GM19043 (cell line): ENCODE data around the gene KASH5.
A peak's percentile ranks its signal among the peaks of the same experiment; 100 is the strongest.
"Not testable (repeated sequence)": the region's sequence is repeated elsewhere in the genome, so short reads cannot be mapped to it uniquely, and the experiment has no call there.

ENCODE experiments used
- ATAC-seq: cut with Tn5 transposase; IDR thresholded peaks from one replicate; pipeline ENCODE4 v1.9.1; 2021; ENCODE audit warnings: low read depth; ENCODE audit not compliant: unreplicated experiment

KASH5 gene

GRCh38 chr19:49435670-49436069 lies 47.6 kb downstream of the KASH5 start:
- ATAC-seq = no peak

DNA sequence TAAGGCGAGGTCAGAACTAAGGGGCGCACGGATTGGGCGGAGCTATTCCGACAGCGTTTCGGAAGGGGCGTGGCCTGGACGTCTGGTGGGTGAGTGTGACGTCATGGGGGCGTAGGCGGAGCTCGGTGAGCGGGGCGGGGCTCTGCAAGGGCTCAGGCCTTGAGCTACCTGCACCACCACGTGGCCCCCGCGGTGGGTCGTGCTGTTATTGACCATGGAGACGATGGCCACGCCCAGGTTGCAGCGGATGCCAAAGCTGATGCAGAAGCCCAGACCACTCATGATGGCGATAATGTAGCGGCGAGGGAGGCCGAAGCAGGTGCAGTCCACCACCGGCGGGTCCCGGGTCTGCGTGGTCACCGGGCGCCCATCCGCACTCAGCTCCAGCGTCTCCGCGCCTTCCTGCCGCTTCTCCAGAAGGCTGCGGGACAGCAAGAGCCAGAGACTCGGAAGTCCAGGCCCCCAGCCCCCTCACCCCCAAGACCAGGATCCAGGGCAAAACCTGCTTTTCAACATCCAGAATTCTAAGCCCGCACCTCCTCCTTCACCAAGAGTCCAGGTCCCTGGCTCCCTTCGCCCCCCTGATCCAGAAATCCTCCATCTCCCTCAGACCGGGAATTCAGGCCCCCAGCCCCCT lies 48.5 kb downstream of the KASH5 start:
- no peak for ATAC-seq

- ATAC-seq = no peak
These were observed 49.2 kb downstream of the KASH5 start for GRCh38 chr19:49437231-49437630.

DNA sequence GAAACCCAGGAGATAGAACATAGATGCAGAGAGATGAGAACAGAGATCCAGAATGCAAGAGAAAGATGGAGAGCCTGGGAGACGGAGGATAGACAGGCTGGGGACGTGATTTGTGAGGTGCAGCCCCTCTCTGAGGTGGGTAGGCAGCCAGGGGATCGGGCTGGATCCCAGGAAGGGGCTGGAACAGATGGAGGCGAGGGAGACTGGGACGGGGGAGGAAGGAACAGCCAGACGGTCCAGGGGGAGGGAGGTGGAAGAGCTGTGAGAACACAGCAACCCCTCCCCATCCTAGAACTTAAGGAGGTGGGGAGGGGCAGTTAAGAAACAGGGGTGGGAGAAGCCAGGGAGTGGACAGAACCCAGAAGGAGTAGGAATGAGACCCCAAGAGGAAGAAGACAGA lies 50.2 kb downstream of the KASH5 start:
- no peak for ATAC-seq

- no peak for ATAC-seq
These were observed 51.8 kb downstream of the KASH5 start for GRCh38 chr19:49439836-49440235.

GRCh38 chr19:49440439-49441209 lies 52.6 kb downstream of the KASH5 start:
- ATAC-seq = no peak

DNA sequence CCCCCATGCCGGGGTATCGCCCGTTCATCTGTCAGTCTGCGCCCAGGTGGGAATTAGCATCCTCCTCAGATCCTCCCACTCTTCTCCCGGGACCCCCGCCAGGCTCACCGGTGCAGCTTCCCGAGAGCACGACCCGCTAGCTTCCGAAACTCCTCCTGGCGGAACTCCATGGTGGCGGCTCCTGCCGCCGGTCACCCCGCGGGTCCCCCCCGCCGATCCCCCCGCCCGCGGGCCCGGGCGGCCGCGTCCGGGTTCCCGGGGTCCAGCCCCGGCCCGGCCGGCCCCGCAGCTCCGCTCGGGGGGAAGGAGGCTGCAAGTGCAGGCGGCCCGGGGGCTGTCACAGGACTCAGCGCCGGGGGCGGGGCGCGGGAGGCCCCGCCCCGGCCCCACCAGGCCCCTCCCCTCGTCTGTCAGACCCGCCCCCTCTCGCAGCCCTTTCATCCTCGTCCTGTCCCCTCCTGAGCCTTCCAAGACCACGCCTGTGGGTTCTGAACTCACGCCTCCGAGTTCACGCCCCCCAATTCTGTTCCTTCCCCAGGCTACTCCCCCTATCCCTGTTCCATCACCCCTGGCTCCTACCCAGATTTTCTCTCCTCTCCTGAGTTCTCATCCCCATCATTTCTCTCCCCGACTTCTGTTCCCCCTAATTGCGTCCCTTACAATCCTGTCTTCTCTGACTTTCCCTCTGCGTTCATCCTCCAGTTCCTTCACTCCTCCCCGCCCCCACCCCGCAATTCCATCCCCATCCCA lies 53.3 kb downstream of the KASH5 start, which contains the start of gene SLC17A7:
Gene SLC17A7 (minus strand): TSS at position 318 of the 750 bp plus-strand sequence. CDS start 148 bp downstream, at position 170.
- no peak for ATAC-seq

GRCh38 chr19:49441960-49442350 lies 53.9 kb downstream of the KASH5 start:
- ATAC-seq = no peak

- no peak for ATAC-seq
These were observed 54.3 kb downstream of the KASH5 start for GRCh38 chr19:49442354-49442753.

DNA sequence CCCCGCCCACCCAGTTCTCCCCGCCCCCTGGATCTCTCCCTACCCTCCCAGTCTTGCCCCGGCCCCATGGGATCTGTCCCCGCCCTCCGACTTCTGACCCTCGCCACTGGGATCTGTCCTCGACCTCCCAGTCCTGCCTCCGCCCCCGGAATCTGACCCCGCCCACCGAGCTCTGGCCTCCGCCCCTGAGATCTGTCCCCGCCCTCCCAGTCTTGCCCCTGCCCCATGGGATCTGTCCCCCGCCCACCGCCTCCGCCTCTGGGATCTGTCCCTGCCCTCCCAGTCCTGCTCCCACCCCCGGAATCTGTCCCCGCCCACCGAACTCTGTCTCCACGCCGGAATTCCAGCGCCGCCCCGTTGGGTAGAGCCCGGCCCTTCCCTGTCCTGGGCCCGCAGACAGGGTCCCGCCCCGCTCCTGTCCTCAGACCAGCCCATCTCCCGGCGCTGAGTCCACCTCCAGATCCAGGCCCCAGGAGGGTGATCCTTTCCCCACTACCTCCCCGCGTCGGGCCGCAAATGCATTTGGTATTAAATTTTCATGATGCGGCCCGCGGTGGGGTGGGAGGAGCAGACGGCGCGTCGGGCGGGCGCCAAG lies 54.8 kb downstream of the KASH5 start:
- no peak for ATAC-seq

- peak; percentile 73 for ATAC-seq
These were observed 55.5 kb downstream of the KASH5 start for GRCh38 chr19:49443366-49444099.

DNA sequence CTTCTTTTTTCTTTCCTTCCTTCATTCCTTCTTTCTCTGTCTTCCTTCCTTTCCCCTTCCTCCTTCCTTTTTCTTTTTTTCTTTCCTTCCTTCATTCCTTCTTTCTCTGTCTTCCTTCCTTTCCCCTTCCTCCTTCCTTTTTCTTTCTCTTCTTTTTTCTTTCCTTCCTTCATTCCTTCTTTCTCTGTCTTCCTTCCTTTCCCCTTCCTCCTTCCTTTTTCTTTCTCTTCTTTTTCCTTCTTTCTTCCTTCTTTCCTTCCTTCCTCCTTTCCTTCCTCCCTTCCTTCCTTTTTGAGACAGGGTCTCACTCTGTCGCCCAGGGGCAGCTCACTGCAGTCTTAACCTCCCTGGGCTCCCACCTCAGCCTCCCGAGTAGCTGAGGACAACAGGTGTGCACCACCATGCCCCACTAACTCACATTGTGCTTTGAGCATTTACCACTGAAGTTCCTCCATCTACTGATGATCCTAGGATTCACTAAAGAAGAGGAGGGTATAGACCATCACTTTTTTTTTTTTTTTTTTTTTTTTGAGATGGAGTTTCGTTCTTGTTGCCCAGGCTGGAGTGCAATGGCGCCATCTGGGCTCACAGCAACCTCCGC lies 56.2 kb downstream of the KASH5 start:
- not testable (repeated sequence) for ATAC-seq

DNA sequence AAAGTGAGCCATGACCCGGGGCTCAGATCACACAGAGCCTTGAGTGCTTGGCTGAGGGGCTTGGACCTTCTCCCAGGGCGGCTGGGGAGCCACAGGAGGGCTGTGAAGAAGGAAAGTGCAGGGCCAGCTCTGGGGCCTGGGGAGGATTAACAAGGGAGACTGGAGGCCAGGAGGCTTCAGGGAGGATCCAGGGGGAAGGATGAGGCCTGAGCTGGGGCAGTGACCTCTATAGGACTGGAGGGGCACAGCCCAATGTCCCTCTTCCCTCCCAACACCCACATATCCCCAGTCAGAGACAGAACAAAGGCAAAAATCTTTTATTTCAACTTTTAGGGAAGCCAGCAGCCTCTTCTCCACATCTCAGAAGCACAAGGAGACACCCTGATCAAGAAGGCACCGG lies 57.9 kb downstream of the KASH5 start:
- no peak for ATAC-seq

GRCh38 chr19:49447485-49448431 lies 59.7 kb downstream of the KASH5 start:
- ATAC-seq = no peak

- ATAC-seq = no peak
These were observed 60.4 kb downstream of the KASH5 start for GRCh38 chr19:49448432-49448786.

- ATAC-seq = no peak
These were observed 62.4 kb downstream of the KASH5 start for GRCh38 chr19:49450405-49450804.

DNA sequence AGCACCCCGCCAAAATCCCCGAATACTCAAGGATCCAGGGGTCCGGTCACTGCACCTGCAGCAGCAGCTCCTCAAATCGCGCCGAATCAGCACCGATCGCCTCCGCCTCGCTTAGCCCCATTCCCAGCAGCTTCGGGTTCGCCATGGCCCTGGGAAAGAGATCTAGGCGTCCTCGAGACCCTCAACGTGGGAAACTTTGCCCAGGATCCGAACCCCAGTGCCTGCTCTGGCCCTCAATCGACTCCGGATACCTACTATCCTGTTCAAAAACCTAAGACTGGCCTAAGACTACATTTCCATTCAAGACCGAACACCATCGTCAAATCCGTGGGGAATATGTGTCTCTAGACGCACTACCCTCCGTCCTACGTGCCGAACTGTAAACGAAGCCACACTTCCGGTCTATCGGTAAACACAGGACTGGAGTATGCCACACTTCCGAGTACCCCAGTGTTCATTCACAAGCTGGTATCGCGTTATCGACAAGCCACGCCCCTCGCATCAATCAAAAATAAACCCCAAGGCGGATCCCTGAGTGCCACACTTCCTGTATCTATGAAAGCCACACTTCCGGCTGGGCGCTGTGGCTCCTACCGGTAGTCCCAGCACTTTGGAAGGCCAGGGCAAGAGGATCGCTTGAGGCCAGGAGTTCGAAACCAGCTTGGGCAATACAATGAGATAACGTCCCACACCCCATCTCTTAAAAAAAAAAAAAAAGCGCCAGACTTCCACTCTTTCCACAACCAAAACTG lies 63.6 kb downstream of the KASH5 start, which contains the start of gene PIH1D1:
Gene PIH1D1 (minus strand): TSS at position 385 of the 752 bp plus-strand sequence. CDS start 240 bp downstream, at position 145.
- ATAC-seq = peak; percentile 47
